Measurements from ENCODE around the gene RORC.

Gene RORC

DNA sequence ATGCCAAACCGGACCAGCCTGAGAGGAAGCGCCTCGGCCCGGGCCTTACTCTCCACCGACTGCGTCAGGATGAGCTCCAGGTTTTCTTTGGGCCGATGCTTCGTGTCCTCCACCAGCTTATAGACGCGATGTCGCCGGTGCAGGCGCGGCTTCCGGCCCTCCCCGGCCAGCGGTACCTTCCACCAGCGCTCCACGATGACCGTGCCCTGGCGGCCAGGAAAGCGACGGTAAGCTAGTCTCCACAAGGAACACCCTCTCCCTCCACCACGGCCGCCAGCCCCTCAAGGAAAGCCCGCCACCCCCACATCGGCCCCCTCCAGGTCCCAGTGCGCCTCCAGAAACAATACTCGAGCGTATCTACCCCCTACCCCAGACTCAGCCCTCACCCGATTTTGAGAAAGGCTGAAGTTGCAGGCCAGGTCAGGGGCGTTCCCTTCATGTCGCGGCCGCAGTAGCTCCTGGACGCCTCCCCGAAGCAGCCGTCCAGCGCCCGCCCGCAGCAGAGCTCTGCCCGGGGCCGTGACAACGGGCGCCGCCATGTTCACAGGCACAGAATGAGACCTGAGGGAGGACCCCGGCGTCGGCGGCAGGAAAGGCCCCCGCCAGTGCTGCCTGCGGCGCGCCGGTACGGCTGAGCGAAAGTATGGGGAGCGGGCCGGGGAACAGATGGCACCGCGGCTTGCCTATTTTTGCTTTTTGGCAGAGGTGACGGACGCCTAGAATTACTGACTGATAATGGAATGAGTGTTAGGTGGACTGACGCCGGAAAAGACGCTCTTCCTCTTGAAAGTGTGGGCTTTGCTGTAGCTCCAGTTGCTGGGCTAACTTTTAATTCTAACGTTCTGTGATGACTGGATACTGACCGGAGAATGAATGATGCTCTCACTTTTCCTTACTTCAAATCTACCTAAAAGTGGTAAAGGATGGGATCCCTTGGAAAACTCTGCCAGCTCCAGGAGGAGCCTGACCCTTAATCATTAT lies 68.4 kb downstream of the RORC start, which contains the start of gene MRPL9:
Gene MRPL9, minus strand, starts transcription at position 556 of the 981 bp plus-strand sequence. Its CDS starts 17 bp downstream, at position 539.
- ChIA-PET POLR2A (ENCODE audit: low non-redundant PET) (no interaction called here), CTCF (interaction anchor here (0.5 to 1.2 kb wide), 4 partner anchors 23 to 229 kb away, joined by 3 to 4 read pairs (median 3); no protein-coding TSS in a partner anchor)
- TF ChIP-seq, protein P1, sequence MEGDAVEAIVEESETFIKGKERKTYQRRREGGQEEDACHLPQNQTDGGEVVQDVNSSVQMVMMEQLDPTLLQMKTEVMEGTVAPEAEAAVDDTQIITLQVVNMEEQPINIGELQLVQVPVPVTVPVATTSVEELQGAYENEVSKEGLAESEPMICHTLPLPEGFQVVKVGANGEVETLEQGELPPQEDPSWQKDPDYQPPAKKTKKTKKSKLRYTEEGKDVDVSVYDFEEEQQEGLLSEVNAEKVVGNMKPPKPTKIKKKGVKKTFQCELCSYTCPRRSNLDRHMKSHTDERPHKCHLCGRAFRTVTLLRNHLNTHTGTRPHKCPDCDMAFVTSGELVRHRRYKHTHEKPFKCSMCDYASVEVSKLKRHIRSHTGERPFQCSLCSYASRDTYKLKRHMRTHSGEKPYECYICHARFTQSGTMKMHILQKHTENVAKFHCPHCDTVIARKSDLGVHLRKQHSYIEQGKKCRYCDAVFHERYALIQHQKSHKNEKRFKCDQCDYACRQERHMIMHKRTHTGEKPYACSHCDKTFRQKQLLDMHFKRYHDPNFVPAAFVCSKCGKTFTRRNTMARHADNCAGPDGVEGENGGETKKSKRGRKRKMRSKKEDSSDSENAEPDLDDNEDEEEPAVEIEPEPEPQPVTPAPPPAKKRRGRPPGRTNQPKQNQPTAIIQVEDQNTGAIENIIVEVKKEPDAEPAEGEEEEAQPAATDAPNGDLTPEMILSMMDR (conservative IDR thresholded peaks at IDR 0.05; ENCODE audit: low read depth) = no peak
- peak within 1 kb of the TSS; percentile 90 for H3K27ac ChIP-seq
- DNase-seq (ENCODE audit: low spot score) = peak; percentile 90

- CTCF ChIA-PET = interaction anchor here (1.5 kb wide), 1 partner anchor 30 kb away, joined by 3 read pairs; the partner anchor contains the start of gene TDRKH
- no peak overlapping the region for H3K27ac ChIP-seq
- TF ChIP-seq, protein P1 (conservative IDR thresholded peaks at IDR 0.05; ENCODE audit: low read depth) = no peak
- POLR2A ChIA-PET (ENCODE audit: low non-redundant PET) = no interaction called here
- no peak for DNase-seq (ENCODE audit: low spot score)
Measured at GRCh38 chr1:151760597-151761385, 70.8 kb downstream of the RORC start.

GRCh38 chr1:151759241-151759640 lies 72.4 kb downstream of the RORC start:
- no peak for DNase-seq (ENCODE audit: low spot score)
- POLR2A ChIA-PET (ENCODE audit: low non-redundant PET) = interaction anchor here (0.7 kb wide), 1 partner anchor 210 kb away, joined by 3 read pairs; no protein-coding TSS in a partner anchor
- CTCF ChIA-PET = no interaction called here

DNA sequence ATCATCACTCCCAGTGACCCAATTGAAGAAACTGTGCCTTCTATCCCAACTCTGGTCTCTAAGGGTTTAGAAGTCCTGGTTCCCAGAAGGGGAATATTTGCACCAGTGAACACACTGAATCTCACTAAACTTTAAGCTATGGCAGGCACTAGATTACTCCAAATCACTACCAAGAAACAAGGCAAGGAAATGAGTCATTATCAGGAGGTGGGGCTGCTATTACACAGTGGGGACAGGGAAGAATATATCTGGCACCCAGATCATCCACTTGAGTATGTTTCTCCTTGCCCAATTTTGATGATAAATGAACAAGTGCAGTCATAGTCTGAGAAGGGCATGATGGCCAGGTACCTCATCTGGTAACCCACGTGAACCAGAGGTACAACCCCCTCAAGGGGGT lies 75.3 kb downstream of the RORC start:
- TF ChIP-seq, protein P1 (conservative IDR thresholded peaks at IDR 0.05; ENCODE audit: low read depth) = no peak
- POLR2A ChIA-PET (ENCODE audit: low non-redundant PET) = no interaction called here
- DNase-seq (ENCODE audit: low spot score) = peak; percentile 42
- H3K27ac ChIP-seq = no peak overlapping the region
- CTCF ChIA-PET = interaction anchor here (0.6 to 0.9 kb wide), 2 partner anchors 16 to 125 kb away, joined by 3 read pairs; no protein-coding TSS in a partner anchor

More at GRCh38 chr1:151759241-151759640, 72.4 kb downstream of the RORC start:
- H3K27ac ChIP-seq = no peak overlapping the region
- TF ChIP-seq, protein P1 (conservative IDR thresholded peaks at IDR 0.05; ENCODE audit: low read depth) = no peak
